WI38 (cell line): ENCODE data around the gene USP9X.
"Not testable (repeated sequence)": the region's sequence is repeated elsewhere in the genome, so short reads cannot be mapped to it uniquely, and the experiment has no call there.

Source experiments
- H3K4me3 ChIP-seq: 2 replicates; pipeline ENCODE4 v1.5.1; 2011; ENCODE audit warnings: low read depth, mild to moderate bottlenecking, control low read depth, low read length
- TF ChIP-seq, protein P1 (sequence below): IDR thresholded peaks from 2 replicates; pipeline ENCODE4 v1.5.1; 2012; ENCODE audit warnings: low read depth, mild to moderate bottlenecking, control low read depth, low read length

The USP9X gene

DNA sequence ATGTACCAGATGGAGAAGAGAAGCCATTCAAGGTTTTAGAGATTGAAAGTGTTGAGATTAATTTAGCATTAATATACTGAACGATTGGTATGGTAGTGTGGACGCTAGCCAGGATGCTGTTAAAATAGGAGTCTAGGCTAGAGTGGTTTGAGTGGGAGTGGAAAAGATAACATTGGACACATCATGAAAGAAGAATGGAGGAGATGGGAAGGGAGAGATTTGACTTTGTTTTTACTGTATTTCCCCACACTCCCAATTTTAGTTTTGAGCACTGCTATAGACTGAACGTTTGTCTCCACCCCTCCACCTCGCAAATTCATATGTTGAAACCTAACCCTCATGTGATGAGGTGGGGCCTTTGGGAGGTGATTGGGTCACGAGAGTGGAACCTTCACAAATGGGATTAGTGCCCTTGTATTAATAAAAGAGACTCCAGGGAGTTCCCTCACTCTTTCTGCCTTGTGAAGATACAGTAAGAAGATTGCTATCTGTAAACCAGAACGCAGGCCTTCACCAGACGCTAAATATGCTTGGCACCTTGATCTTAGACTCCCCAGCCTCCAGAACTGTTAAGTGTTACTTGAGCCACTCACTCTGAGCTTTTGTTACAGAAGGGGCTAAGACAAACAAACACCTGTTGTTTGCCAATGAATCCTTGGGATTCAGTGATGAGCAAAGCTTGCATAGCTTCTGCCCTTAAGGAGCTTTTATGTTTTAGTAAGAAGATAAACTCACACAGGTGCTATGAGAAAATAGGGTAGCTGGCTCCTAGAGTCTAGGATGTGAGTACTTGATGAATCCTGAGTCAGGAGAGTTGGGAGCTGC lies 25.8 kb downstream of the USP9X start:
- TF ChIP-seq, protein P1, sequence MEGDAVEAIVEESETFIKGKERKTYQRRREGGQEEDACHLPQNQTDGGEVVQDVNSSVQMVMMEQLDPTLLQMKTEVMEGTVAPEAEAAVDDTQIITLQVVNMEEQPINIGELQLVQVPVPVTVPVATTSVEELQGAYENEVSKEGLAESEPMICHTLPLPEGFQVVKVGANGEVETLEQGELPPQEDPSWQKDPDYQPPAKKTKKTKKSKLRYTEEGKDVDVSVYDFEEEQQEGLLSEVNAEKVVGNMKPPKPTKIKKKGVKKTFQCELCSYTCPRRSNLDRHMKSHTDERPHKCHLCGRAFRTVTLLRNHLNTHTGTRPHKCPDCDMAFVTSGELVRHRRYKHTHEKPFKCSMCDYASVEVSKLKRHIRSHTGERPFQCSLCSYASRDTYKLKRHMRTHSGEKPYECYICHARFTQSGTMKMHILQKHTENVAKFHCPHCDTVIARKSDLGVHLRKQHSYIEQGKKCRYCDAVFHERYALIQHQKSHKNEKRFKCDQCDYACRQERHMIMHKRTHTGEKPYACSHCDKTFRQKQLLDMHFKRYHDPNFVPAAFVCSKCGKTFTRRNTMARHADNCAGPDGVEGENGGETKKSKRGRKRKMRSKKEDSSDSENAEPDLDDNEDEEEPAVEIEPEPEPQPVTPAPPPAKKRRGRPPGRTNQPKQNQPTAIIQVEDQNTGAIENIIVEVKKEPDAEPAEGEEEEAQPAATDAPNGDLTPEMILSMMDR = no peak
- H3K4me3 ChIP-seq = no peak overlapping the region

DNA sequence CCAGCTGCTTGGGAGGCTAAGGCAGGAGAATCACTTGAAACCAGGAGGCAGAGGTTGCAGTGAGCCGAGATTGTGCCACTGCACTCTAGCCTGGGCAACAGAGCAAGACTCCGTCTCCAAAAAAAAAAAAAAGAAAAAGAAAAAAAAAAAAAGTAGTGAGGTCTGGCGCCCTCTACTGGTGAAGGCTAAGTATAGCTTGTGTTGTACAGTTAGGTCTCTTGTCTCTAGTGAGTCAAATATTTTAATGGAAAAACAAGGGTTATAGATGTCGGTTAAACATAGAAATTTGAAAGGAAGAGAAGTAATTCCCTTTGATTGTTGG lies 29.8 kb downstream of the USP9X start:
- H3K4me3 ChIP-seq = not testable (repeated sequence)
- TF ChIP-seq, protein P1 = peak; percentile 57; the same call in 1 of the 2 replicates

DNA sequence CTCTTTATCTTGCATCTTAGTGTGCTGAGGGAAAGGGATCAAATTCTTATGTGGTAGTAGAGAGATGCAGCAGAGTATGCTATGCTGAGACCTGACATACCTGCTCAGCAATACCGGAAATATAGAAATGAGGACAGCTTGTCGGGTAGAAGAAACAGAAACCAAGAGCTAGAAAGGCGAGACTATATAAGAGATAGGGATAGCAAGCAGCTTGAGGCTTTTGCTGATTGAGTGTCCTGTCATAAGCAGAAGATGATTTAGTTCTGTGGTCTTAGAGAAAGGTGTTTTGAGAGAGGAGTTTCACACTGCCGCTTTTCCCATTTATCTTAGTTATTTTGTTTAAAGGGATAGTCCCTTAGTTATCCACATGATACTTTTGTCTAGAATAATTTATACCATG lies 31.7 kb downstream of the USP9X start:
- H3K4me3 ChIP-seq = no peak overlapping the region
- TF ChIP-seq, protein P1 = no peak

DNA sequence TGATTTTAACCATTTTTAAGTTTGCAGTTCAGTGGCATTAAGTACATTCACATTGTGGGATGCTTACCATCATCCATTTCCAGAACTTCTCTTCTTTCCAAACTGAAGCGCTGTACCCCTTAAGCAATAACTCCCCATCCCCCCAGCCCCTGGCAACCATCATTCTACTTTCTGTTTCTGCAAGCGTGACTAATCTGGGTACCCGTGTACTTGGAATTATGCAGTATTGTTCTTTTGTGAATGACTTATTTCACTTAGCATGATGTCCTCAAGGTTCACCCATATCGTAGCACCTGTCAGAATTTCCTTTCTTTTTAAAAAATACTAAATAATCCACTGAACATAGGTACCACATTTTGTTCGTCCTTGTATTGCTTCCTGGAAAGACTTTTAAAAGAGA lies 32.9 kb downstream of the USP9X start:
- TF ChIP-seq, protein P1 = no peak
- no peak overlapping the region for H3K4me3 ChIP-seq

DNA sequence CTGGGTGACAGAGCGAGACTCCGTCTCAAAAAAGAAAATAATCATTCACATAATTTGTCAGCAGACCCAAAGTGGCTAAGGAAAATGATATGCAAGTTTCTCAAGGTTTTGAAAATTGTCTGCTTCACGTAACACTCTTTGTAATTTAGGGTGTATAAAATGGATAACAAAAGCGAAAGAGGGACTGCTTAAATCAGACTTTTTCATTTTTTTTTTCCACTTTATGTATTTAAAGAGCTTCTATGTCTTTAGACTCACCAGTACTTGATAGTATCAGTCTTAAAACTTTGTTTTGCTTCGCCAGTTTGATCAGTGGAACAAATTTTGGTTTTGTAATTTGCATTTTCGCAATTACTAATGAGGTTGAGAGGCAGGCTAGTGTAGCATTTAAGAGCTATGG lies 34.6 kb downstream of the USP9X start:
- TF ChIP-seq, protein P1 = no peak
- no peak overlapping the region for H3K4me3 ChIP-seq

DNA sequence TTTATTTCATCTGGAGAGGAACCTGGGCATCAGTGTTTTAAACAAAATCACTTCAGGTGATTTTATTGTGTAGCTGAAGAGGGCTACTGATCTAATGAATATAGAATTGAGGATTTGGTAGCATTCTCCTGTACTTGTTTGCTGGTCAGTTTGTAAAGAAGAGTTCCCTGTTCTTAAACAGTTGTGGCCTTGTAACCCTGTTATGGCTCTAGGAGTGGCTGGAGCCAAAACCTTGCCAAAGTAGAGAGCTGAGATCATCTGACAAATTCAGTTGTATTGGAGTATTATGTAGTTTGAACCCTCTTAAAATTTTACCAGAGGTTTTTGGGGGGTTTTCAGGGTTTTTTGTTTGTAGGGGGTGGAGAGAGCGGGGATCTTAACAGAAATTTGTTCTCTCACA lies 36.5 kb downstream of the USP9X start:
- H3K4me3 ChIP-seq = no peak overlapping the region
- TF ChIP-seq, protein P1 = no peak

DNA sequence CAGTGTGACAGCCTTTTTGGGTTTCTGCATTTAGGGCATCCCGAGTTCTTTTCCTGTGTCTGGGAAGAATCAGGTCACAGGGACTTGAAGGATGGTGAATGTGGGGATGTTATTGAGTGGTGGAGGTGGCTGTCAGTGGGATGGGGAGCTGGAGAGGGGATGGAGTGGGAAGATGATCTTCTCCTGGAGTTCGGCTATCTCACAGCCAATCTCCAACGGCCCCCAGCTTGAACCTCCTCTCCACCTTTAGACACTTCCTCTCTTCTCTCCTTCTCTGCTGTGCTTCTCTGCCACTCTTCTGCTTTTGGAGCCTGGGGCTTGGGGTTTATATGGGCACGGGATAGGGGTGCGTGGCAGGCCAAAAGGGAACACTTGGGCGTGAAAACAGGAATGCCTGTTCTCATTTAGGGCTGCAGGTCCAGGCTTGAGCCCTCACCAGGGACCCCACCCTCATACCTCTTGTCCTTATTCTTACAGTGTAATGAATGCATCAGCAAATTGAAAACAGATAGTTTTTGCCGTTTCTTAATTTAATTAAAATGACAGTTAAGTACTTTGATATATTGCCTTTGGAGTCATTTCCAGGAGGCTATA lies 37.5 kb downstream of the USP9X start:
- H3K4me3 ChIP-seq = no peak overlapping the region
- TF ChIP-seq, protein P1 = no peak
